HG03280 (cell line): Measurements from ENCODE around the gene GOLT1A.

ENCODE experiments used
- ATAC-seq: cut with Tn5 transposase; IDR thresholded peaks from one replicate; pipeline ENCODE4 v1.9.1; 2021; ENCODE audit warnings: mild to moderate bottlenecking, moderate library complexity; ENCODE audit not compliant: unreplicated experiment

The GOLT1A gene

DNA sequence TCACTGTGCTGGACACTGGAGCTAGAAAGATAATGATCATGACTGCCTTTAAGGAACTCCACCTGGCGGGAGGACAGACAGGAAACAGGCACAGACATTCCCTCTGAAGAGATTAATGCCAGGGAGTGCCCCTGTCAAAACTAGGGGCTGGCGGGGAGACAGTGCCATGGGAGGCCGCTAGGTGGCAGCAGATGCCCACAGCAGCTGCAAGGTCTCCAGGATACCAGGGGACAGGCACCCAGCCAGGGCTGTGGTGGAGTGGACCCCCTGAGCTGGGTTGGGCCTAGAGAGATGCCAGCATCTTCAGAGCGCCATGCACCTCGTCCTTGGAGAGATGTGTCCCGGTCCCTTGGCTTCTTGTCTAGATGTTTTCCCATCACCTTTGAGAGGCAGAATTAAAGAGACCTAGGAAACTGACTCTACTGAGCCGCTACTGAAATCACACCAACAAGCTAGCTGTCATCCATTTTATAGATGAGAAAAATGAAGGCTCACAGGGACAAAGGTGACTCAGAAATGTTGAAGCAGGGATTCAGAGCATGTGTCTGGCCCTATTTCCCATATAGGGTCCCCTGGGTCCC, 51.2 kb downstream of the GOLT1A start:
- ATAC-seq = peak; percentile 60

GRCh38 chr1:204161609-204162493, 51.9 kb downstream of the GOLT1A start:
- ATAC-seq = no peak

- ATAC-seq = no peak
Measured at GRCh38 chr1:204157962-204158361, 55.8 kb downstream of the GOLT1A start.

DNA sequence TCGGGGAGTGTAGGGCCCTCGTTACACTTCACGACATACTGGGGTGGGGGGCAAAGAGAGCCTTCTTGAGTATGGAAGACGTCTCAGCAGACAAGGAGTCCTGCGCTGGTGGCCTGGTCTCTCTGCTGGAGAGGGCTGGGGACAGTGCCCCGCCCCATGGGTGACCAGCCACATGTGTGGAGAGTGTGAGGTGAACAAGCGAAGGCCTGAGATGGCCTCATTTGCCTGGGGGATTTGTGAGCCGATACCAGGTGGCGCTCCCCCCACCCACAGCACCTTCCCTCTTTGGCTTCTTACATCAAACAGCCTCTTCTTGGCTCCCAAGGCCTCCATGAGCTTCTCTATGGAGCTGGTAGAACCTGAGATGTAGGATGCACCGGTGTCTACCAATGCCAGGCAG, 57.9 kb downstream of the GOLT1A start:
- no peak for ATAC-seq

DNA sequence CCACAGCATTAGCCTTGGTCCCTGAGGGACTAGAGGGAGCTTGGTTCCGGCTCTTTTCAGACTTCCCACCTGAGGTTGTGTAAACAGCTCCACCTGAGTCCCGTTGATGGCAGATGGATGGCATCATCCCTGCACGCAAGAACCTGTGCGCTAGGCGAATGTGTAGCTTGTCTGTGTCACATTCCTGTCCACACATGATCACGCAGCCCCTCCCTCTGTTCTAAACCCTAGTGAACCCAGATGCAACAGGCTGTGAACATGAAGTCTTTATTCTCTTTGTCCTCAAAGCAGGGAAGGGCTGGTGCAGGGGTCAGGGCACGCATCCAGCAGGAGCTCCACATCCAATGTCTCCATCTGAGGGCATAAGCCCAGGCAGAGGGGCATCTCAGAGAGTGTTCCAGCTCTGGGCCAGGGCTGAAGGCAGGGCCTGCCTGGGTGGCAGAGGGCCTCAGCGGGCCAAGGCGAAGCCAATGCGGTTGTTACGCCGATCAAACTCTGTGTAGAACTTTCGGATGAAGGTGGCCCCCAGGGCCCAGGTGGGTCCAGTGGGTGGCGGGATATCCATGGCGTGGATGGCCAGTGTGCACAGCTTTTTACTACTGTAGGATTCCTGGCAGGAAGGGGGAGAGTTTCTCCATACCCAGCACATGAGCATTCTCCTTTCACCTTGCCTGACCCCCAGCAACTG, 59.1 kb downstream of the GOLT1A start:
- ATAC-seq = no peak

DNA sequence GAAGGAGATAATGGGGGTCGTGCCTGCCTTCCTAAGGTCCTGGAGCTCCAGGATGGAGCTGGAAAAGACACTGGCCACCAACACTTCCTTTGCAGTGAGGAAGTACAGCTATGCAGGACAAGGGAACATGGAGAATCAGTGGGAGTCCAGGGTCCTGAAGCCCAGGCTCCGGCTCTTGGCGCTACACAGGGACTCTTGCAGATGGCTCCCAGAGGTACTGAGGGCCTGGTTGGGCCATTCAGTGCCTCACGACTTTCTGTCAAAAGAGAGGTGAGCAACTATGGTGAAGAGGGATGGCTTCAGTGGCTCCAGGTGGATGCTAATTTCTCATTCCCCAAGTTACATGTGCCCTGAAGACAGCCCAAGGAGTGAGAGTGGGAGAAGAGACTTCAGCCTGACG, 60.1 kb downstream of the GOLT1A start:
- ATAC-seq = no peak

- ATAC-seq = no peak
Measured at GRCh38 chr1:204152310-204153044, 61.3 kb downstream of the GOLT1A start.

DNA sequence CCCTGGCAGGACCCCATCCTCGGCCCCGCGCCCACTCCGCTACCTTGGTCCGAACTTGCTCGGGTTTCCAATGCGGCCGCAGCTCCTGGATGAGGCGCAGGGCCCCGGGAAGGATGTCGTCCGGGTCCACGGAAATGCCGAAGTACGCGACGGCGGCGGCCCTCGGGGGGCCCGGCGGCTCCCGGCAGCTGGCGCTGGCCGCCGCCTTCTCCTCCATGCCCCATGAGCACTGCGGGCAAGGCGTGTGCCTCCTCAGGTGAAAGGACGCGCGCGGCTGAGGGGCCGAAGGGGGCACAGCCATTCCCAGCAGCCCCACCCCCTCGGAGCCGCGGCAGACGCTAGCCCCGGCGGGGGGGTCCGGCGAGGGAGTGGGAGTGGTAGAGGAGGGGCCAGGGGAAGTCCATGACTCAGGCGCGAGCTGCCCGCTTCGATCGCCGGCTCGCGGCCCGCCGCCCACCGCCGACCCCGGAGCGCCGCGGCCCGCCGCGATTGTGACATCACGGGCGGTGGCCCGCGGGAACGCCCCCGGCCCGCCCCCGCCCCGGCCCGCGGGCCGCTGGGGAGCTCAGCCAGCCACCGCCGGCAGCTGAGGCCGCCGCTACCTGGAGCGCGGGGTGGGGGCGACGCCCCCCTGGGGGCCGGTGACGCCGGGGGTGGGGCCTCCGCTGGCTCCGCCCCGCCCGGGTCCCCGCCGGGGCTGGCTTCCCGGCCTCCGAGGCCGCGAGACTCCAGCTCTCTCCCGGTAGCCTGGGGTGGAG, 62.1 kb downstream of the GOLT1A start, which contains the start of gene ETNK2:
TSS of gene ETNK2 (minus strand) at position 493 of the 758 bp plus-strand sequence. CDS start at position 301, 192 bp downstream.
- no peak for ATAC-seq

DNA sequence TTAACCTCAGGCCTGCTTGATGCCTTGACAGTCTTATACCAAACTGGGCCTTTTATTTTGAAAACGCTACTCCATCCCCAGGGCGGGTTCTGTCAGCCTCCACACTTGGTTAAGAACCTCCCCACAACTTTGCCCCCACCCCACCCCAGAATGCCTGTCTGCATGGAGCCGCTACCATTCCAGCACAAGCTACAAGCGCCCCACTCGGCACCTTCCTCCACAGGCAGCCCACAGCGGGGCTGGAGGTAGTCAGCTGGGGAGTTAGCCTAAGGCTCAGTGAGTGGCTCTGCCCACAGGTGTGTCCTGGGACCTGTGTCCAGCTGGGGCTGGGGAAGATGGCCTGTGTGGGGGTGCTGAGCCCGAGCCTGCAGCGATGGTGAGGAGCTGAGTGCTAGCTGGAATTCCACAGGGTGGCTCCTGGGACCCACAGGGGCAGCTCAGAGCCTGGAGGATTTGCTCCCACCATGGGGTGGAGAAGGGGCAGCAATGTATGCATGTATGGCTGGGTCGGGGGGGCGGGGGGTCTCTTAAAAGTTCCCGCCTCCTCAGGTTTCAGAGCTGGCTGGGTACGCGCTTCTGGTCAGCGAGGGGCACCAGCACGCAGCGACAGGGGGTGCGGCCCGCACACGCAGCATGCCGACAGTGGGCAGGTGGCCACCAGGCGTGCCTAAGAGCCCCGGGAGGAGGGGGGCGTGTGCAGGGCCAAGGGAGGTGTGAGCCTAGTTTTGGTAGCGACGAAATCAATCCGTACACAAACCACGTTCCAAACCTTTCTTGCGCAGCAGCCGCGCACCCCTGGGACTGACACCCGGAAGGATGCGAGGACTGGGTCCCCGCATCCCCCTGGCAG, 62.9 kb downstream of the GOLT1A start:
- ATAC-seq = no peak

DNA sequence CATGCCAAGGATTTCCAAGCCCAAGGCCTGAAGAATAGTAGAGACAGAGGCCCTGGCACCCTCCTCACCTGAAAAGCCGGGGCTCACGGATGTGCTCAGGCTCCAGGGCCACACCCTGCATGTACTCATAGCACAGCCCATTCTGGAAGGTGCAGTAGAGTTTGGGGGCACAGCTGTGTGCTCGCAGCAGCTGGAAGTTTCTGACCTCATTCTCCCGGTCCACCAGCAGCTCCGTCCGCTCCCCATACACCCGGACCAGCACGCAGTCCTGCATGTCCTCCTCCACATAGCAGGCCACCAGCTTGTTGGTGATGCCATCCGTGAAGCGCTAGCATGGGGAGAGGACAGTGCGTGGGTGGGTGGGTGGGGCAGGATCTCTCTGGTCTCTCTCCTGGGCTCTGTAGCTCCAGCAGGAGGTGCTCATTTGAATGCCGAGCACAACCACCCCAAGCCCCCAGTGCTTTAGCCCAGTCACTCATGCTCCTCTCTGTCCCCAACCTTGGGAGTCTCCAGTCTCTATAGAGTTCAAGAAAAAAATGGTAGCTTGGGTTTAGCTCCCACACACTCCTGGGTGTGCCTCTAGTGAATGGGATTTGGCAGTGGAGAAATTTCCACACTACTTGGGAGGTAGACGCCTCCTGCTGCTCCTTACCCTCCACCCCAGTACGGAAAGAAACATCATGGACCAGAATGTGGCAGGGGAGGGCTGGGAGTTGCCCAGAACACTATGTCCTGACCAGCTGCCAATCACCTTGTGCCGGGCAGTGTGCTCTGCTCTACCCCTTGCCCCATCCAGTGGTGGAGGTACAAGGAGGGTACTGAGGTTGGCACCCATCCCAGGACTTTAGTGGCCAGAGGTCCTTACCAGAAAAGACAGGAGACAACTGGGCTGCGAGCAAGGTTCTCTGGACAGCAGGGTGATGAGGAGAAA, 63.9 kb downstream of the GOLT1A start:
- ATAC-seq = no peak

DNA sequence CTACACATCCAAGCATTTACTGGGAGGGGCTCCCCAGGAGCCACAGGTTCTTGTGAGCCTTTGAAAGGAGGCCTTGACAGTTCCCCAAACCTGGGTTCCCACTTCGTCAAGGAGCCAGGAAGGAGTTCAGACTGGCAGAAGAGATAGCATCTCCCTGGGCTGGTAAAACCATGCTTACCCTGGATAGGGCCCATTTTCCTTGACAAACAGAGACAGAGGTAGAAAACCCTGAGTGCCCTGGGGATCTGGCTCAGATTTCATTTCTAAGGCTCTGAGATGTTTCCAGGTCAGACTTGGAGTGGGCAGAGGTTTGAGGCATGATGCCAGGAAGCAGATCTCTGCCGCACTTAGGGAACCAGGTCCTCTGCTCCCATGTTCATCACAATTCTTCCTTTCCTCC, 64.7 kb downstream of the GOLT1A start:
- no peak for ATAC-seq
